ENCODE results near the gene ZNF141. TPM values are rescaled to one million over a fixed set of nuclear protein-coding genes. Genes with fewer than 3 reads are reported as not detected.
"Not testable (repeated sequence)": the region's sequence is repeated elsewhere in the genome, so short reads cannot be mapped to it uniquely, and the experiment has no call there.

The ZNF141 gene
- total RNA-seq, 1 donor from 2014 or later: 36.5 TPM

GRCh38 chr4:386708-387105, 49.1 kb downstream of the ZNF141 start:
- peaks cover 25% of the 10 kb centered on the region for H3K36me3 Mint-ChIP-seq (ENCODE audit: low read depth)
- no peak overlapping the region for H3K4me3 Mint-ChIP-seq
- H3K27ac Mint-ChIP-seq (ENCODE audit: unreplicated experiment): no peak overlapping the region
- peaks cover 28% of the 10 kb centered on the region for H3K9me3 Mint-ChIP-seq
- H3K27me3 Mint-ChIP-seq (ENCODE audit: low read depth): no peaks in the 10 kb centered on the region
- no peak for TF ChIP-seq CTCF (conservative IDR thresholded peaks at IDR 0.05)
- no peaks in the 10 kb centered on the region for H3K4me1 Mint-ChIP-seq
- no peak for DNase-seq (ENCODE audit: low read depth, low spot score)

- Mint-ChIP-seq H3K27me3 (ENCODE audit: low read depth) (no peaks in the 10 kb centered on the region), H3K9me3 (peaks cover 34% of the 10 kb centered on the region)
Measured at GRCh38 chr4:404006-404405, 66.4 kb downstream of the ZNF141 start.

GRCh38 chr4:408321-408720, 70.7 kb downstream of the ZNF141 start:
- H3K27ac Mint-ChIP-seq (ENCODE audit: unreplicated experiment); H3K4me1 Mint-ChIP-seq; DNase-seq (ENCODE audit: low read depth, low spot score); H3K27me3 Mint-ChIP-seq (ENCODE audit: low read depth); H3K4me3 Mint-ChIP-seq: not testable (repeated sequence)
- peaks cover 41% of the 10 kb centered on the region for H3K9me3 Mint-ChIP-seq
- H3K36me3 Mint-ChIP-seq (ENCODE audit: low read depth): peaks cover 48% of the 10 kb centered on the region

More at GRCh38 chr4:404006-404405, 66.4 kb downstream of the ZNF141 start:
- no peak for TF ChIP-seq CTCF (conservative IDR thresholded peaks at IDR 0.05)
- Mint-ChIP-seq H3K4me3 (no peak overlapping the region), H3K36me3 (ENCODE audit: low read depth) (peaks cover 38% of the 10 kb centered on the region), H3K4me1 (no peaks in the 10 kb centered on the region), H3K27ac (ENCODE audit: unreplicated experiment) (no peak overlapping the region)
- DNase-seq (ENCODE audit: low read depth, low spot score): no peak

GRCh38 chr4:422587-422986, 85.0 kb downstream of the ZNF141 start:
- no peak for TF ChIP-seq CTCF (conservative IDR thresholded peaks at IDR 0.05)
- no peak for DNase-seq (ENCODE audit: low read depth, low spot score)
- Mint-ChIP-seq H3K4me1 (no peaks in the 10 kb centered on the region), H3K27ac (ENCODE audit: unreplicated experiment) (no peak overlapping the region), H3K9me3 (peaks cover 29% of the 10 kb centered on the region), H3K27me3 (ENCODE audit: low read depth) (no peaks in the 10 kb centered on the region), H3K4me3 (peak overlapping the region; percentile 4), H3K36me3 (ENCODE audit: low read depth) (peaks cover 47% of the 10 kb centered on the region)

Small RNA genes lying within 50 kb of the gene (microRNA-seq; reads per million reads assigned to microRNA genes)
- gene MIR571: not detected

Other genes starting within 250 kb of the ZNF141 start
- gene ZNF718, start 213.3 kb upstream of the ZNF141 start, total RNA-seq: 14.4 and 15.9 TPM in 2 replicates
- 4.0 and 5.1 TPM in 2 replicates for gene ZNF732, start 32.3 kb upstream of the ZNF141 start, total RNA-seq
- gene ZNF721, start 161.3 kb downstream of the ZNF141 start, total RNA-seq: 36.6 and 37.5 TPM in 2 replicates
- gene PIGG, start 161.4 kb downstream of the ZNF141 start, total RNA-seq: 51.1 and 52.5 TPM in 2 replicates
- 0.26 and 0.32 TPM in 2 replicates for gene TMEM271, start 238.5 kb downstream of the ZNF141 start, total RNA-seq